H1 (cell line): ENCODE results near the gene CA10. TPM values are rescaled to one million over a fixed set of nuclear protein-coding genes. Genes with fewer than 3 reads are reported as not detected.

ENCODE experiments used
- CTCF ChIA-PET: fragments of 300-600 bp; sonication (Branson Sonifier 250); formaldehyde crosslinking; loops from one replicate; lab custom pipeline; 2021; ENCODE audit not compliant: partially characterized antibody; lab: Charles Lee
- POLR2A ChIA-PET: fragments of 300-600 bp; sonication (Branson Sonifier 250); formaldehyde crosslinking; loops from one replicate; lab custom pipeline; 2021; ENCODE audit warnings: inconsistent platforms; ENCODE audit not compliant: partially characterized antibody; lab: Charles Lee
- DNase-seq, 2 experiments: peaks; one replicate each; pipeline versions ENCODE4 v3.0.0 to v3.0.0-alpha.2; 2010 to 2022; ENCODE audit warnings: low spot score in 2 of 2, low read depth in 1 of 2, mixed read lengths in 1 of 2
- FAIRE-seq: peaks from 2 replicates; lab custom pipeline; 2011; peaks lifted over from hg19 to GRCh38; lab: Jason Lieb, UNC
- H2AFZ ChIP-seq: 2 replicates; pipeline ENCODE4 v1.8.1; 2012; ENCODE audit warnings: low read length, inconsistent platforms
- H2AK5ac ChIP-seq: 2 replicates; pipeline ENCODE4 v1.6.1; 2013; ENCODE audit warnings: low read depth, low read length
- H2BK120ac ChIP-seq: replicated peaks from 2 replicates; pipeline ENCODE3; 2013; ENCODE audit warnings: low read depth, low read length, inconsistent platforms
- H2BK12ac ChIP-seq: 2 replicates; pipeline ENCODE4 v1.6.1; 2013; ENCODE audit warnings: low read depth, low read length
- H2BK15ac ChIP-seq: 2 replicates; pipeline ENCODE4 v1.6.1; 2013; ENCODE audit warnings: low read length
- H2BK20ac ChIP-seq: 2 replicates; pipeline ENCODE4 v1.6.1; 2013; ENCODE audit warnings: low read length
- H2BK5ac ChIP-seq: 2 replicates; pipeline ENCODE4 v1.6.1; 2013; ENCODE audit warnings: low read depth, low read length
- H3K14ac ChIP-seq: 2 replicates; pipeline ENCODE4 v1.6.1; 2013; ENCODE audit warnings: inconsistent platforms; ENCODE audit not compliant: insufficient read length
- H3K18ac ChIP-seq: 2 replicates; pipeline ENCODE4 v1.6.1; 2013; ENCODE audit warnings: low read length; ENCODE audit errors: extremely low read depth
- H3K23ac ChIP-seq: 2 replicates; pipeline ENCODE4 v1.6.1; 2013; ENCODE audit warnings: inconsistent platforms; ENCODE audit not compliant: insufficient read length
- H3K23me2 ChIP-seq: 2 replicates; pipeline ENCODE4 v1.6.1; 2013; ENCODE audit warnings: low read depth, low read length
- H3K27ac ChIP-seq: 2 replicates; pipeline ENCODE4 v1.6.1; 2011; ENCODE audit warnings: low read depth, low read length, inconsistent platforms
- H3K27me3 ChIP-seq, 4 experiments: replicated peaks in 1 of 4; 1 replicate in 1 of 4; 2 replicates in 3 of 4; pipeline versions ENCODE4 v1.6.1 to v1.8.1; 2011 to 2013; ENCODE audit warnings: low read length in 3 of 4, mild to moderate bottlenecking in 3 of 4, inconsistent platforms in 2 of 4, mixed read lengths in 2 of 4, moderate library complexity in 1 of 4; ENCODE audit not compliant: control insufficient read depth in 3 of 4, insufficient read depth in 3 of 4; ENCODE audit errors: extremely low read depth in 1 of 4
- H3K36me3 ChIP-seq, 4 experiments: 2 replicates each; pipeline versions ENCODE4 v1.6.1 to v1.8.1; 2011 to 2013; ENCODE audit warnings: mild to moderate bottlenecking in 4 of 4, low read length in 3 of 4, moderate library complexity in 2 of 4, control low read depth in 1 of 4, inconsistent platforms in 1 of 4; ENCODE audit not compliant: insufficient read depth in 4 of 4, control insufficient read depth in 2 of 4
- H3K4ac ChIP-seq: replicated peaks from 2 replicates; pipeline ENCODE3; 2013; ENCODE audit warnings: low read length, low read depth, mixed read lengths, inconsistent platforms; ENCODE audit not compliant: insufficient read length
- H3K4me1 ChIP-seq, 4 experiments: replicated peaks in 1 of 4; 1 replicate in 1 of 4; 2 replicates in 3 of 4; pipeline versions ENCODE4 v1.6.1 to v1.8.1; 2011 to 2013; ENCODE audit warnings: low read length in 3 of 4, inconsistent platforms in 2 of 4, mixed read lengths in 1 of 4; ENCODE audit not compliant: insufficient read depth in 4 of 4, control insufficient read depth in 3 of 4
- H3K4me2 ChIP-seq, 2 experiments: 2 replicates each; pipeline versions ENCODE4 v1.6.1 to v1.8.1; 2011 to 2013; ENCODE audit warnings: low read depth in 2 of 2, low read length in 2 of 2, control low read depth in 1 of 2, inconsistent platforms in 1 of 2, mild to moderate bottlenecking in 1 of 2; ENCODE audit not compliant: insufficient read depth in 1 of 2
- H3K4me3 ChIP-seq, 4 experiments: fragments of 200-600, 300-600 bp in 1 of 4; sonication (generic), shearing (Covaris generic), sonication (Bioruptor Twin) in 1 of 4; 2 replicates each; pipeline versions ENCODE4 v1.5.1 to v1.8.1; 2011 to 2016; ENCODE audit warnings: low read length in 4 of 4, low read depth in 3 of 4, control low read depth in 2 of 4, inconsistent platforms in 2 of 4, mild to moderate bottlenecking in 2 of 4, mixed read lengths in 1 of 4, moderate library complexity in 1 of 4; ENCODE audit not compliant: insufficient read depth in 2 of 4; ENCODE audit errors: extremely low read depth in 1 of 4
- H3K56ac ChIP-seq: replicated peaks from 2 replicates; pipeline ENCODE3; 2013; ENCODE audit warnings: low read depth, mild to moderate bottlenecking, mixed read lengths, low read length, inconsistent platforms; ENCODE audit not compliant: insufficient read length
- H3K79me1 ChIP-seq: 2 replicates; pipeline ENCODE4 v1.6.1; 2013; ENCODE audit warnings: low read depth, low read length, control low read depth
- H3K79me2 ChIP-seq, 2 experiments: 2 replicates each; pipeline versions ENCODE4 v1.6.1 to v1.8.1; 2012 to 2013; ENCODE audit warnings: low read length in 2 of 2, mild to moderate bottlenecking in 2 of 2, inconsistent platforms in 1 of 2; ENCODE audit not compliant: insufficient read depth in 2 of 2, control insufficient read depth in 1 of 2
- H3K9ac ChIP-seq, 4 experiments: replicated peaks in 1 of 4; 1 replicate in 1 of 4; 2 replicates in 3 of 4; pipeline versions ENCODE4 v1.6.1 to v1.8.1; 2011 to 2013; ENCODE audit warnings: low read depth in 3 of 4, low read length in 3 of 4, control low read depth in 2 of 4, mild to moderate bottlenecking in 2 of 4, moderate library complexity in 2 of 4, inconsistent platforms in 1 of 4; ENCODE audit errors: extremely low read depth in 1 of 4
- H3K9me3 ChIP-seq, 2 experiments: 2 replicates each; pipeline versions ENCODE4 v1.6.1 to v1.8.1; 2012 to 2013; ENCODE audit warnings: mild to moderate bottlenecking in 2 of 2, moderate library complexity in 2 of 2, control low read depth in 1 of 2, inconsistent platforms in 1 of 2, low read depth in 1 of 2, low read length in 1 of 2, mixed read lengths in 1 of 2; ENCODE audit not compliant: insufficient read depth in 2 of 2
- H4K20me1 ChIP-seq, 2 experiments: replicated peaks in 1 of 2; 2 replicates each; pipeline versions ENCODE3 to v1.8.1; 2011 to 2013; ENCODE audit warnings: inconsistent platforms in 2 of 2, low read length in 2 of 2, mild to moderate bottlenecking in 1 of 2; ENCODE audit not compliant: insufficient read depth in 2 of 2, control insufficient read depth in 1 of 2
- H4K5ac ChIP-seq: 2 replicates; pipeline ENCODE4 v1.6.1; 2013; ENCODE audit warnings: low read length, low read depth, mixed read lengths, inconsistent platforms; ENCODE audit not compliant: insufficient read length
- H4K8ac ChIP-seq: 2 replicates; pipeline ENCODE4 v1.8.0; 2013; ENCODE audit warnings: mild to moderate bottlenecking, moderate library complexity, low read length, inconsistent platforms; ENCODE audit not compliant: insufficient read depth; ENCODE audit errors: extremely low read depth
- H4K91ac ChIP-seq: replicated peaks from 2 replicates; pipeline ENCODE3; 2013; ENCODE audit warnings: low read length, mixed read lengths, inconsistent platforms; ENCODE audit not compliant: insufficient read length
- CBX8 ChIP-seq: fragments of 300-800, 300-1000 bp; sonication (generic); IDR thresholded peaks from 2 replicates; pipeline ENCODE4 v1.7.1; 2016; ENCODE audit warnings: low read depth, low read length, borderline replicate concordance
- HDAC2 ChIP-seq, 2 experiments: fragments of 300-600 bp in 1 of 2; sonication (generic) in 1 of 2; IDR thresholded peaks; 2 replicates each; pipeline ENCODE4 v1.6.1; 2011 to 2012; ENCODE audit warnings: low read depth in 2 of 2, low read length in 2 of 2, mild to moderate bottlenecking in 2 of 2, moderate library complexity in 2 of 2, borderline replicate concordance in 1 of 2, inconsistent platforms in 1 of 2
- SIRT6 ChIP-seq: IDR thresholded peaks from one replicate; pipeline ENCODE4 v1.7.1; 2012; ENCODE audit warnings: low read length, inconsistent platforms
- SRF ChIP-seq: IDR thresholded peaks from 2 replicates; pipeline ENCODE4 v1.6.1; 2011; ENCODE audit warnings: mild to moderate bottlenecking, low read depth, low read length, moderate library complexity
- TCF12 ChIP-seq: IDR thresholded peaks from 2 replicates; pipeline ENCODE4 v1.6.1; 2011; ENCODE audit warnings: low read depth, mild to moderate bottlenecking, low read length
- ZNF274 ChIP-seq: IDR thresholded peaks from 2 replicates; pipeline ENCODE4 v1.7.0; 2012; ENCODE audit warnings: low read length, borderline replicate concordance; ENCODE audit errors: extremely low read depth
- WGBS, 2 experiments: shearing (Covaris generic) in 1 of 2; methylation state at CpG; one replicate each; pipeline versions ENCODE4 v1.1.6 to v1.1.7; 2013 to 2015; ENCODE audit warnings: low lambda C conversion rate in 2 of 2, mixed read lengths in 2 of 2, inconsistent platforms in 1 of 2, low coverage in 1 of 2, missing lambda C conversion rate in 1 of 2; ENCODE audit not compliant: insufficient replicate concordance in 2 of 2, insufficient coverage in 1 of 2, insufficient read length in 1 of 2; ENCODE audit errors: extremely low coverage in 1 of 2, missing lambda C conversion rate in 1 of 2; 5-methylcytosine and 5-hydroxymethylcytosine counted together
- polyA plus RNA-seq, 7 experiments: library from polyadenylated mRNA; depleted of rRNA in 3 of 7; stranded (reverse) in 5 of 7; unstranded in 2 of 7; fragments of >200 nt in 5 of 7; fragments of 200-250 nt in 2 of 7; gene quantifications; 1 replicate in 5 of 7; 2 replicates in 1 of 7; 4 replicates in 1 of 7; pipeline versions ENCODE4 v1.2.1 to v1.2.3, GENCODE V29; 2011 to 2013; ENCODE audit warnings: missing spikeins in 2 of 7, mixed read lengths in 2 of 7
- total RNA-seq: library from RNA; stranded (reverse); fragmentation: NEBNext Ultra II Directional; extraction: Animal tissue kit (Norgen Biotek cat#: 25700); gene quantifications from 2 replicates; pipeline ENCODE4 v1.2.1, GENCODE V29; 2021
- TF ChIP-seq, protein P1 (sequence below): IDR thresholded peaks from 2 replicates; pipeline ENCODE4 v1.6.1; 2012; ENCODE audit warnings: low read length, inconsistent platforms

Gene CA10
- total and polyA plus RNA-seq, 2 of the 8 experiments (the other 6 are each of a cell fraction or from before 2014, with no cell fraction given) = 0.60 to 0.63 TPM

DNA sequence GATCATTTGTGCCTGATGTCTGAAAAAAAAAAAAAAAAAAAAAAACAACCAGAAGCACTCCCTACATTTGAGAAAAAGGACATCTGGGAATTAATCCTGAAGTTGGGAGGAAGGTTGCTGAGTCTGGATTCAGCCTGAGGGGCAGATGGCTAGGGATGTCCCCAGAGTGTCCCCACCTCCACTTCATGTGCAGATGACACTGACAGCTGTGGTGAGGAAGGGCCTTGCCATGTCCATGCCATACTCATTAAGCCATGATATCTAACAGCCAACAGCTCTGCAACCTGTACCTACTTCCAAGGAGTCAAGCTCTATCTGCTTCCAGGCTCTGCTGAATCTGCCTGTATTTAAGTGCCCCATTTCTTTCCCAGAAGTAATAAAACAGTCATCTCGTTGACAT, 356.0 kb downstream of the CA10 start:
- ChIA-PET CTCF (interaction anchor here (0.7 kb wide), 1 partner anchor 19 kb away, joined by 3 read pairs; no protein-coding TSS in a partner anchor), POLR2A (no interaction called here)
- Histone ChIP-seq H3K4me1 (no peaks in the 10 kb centered on the region), H4K5ac (no peak overlapping the region), H2BK15ac (no peak overlapping the region), H2AFZ (no peak overlapping the region), H3K23me2 (no peaks in the 10 kb centered on the region), H3K79me2 (no peaks in the 10 kb centered on the region), H2AK5ac (no peak overlapping the region), H2BK120ac (no peak overlapping the region), H3K79me1 (no peaks in the 10 kb centered on the region), H2BK20ac (no peak overlapping the region), H3K56ac (no peak overlapping the region), H3K9me3 (no peaks in the 10 kb centered on the region), H3K9ac (no peak overlapping the region), H3K18ac (no peak overlapping the region), H3K4me2 (no peak overlapping the region), H4K8ac (no peak overlapping the region), H3K27me3 (no peaks in the 10 kb centered on the region), H3K27ac (no peak overlapping the region), H2BK5ac (no peak overlapping the region), H4K20me1 (no peaks in the 10 kb centered on the region), H2BK12ac (no peak overlapping the region), H3K23ac (no peak overlapping the region), H3K14ac (no peak overlapping the region), H3K4me3 (no peak overlapping the region), H3K4ac (no peak overlapping the region), H3K36me3 (no peaks in the 10 kb centered on the region), H4K91ac (no peak overlapping the region)
- TF ChIP-seq TCF12 = no peak
- TF ChIP-seq, protein P1, sequence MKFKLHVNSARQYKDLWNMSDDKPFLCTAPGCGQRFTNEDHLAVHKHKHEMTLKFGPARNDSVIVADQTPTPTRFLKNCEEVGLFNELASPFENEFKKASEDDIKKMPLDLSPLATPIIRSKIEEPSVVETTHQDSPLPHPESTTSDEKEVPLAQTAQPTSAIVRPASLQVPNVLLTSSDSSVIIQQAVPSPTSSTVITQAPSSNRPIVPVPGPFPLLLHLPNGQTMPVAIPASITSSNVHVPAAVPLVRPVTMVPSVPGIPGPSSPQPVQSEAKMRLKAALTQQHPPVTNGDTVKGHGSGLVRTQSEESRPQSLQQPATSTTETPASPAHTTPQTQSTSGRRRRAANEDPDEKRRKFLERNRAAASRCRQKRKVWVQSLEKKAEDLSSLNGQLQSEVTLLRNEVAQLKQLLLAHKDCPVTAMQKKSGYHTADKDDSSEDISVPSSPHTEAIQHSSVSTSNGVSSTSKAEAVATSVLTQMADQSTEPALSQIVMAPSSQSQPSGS = no peak
- no peak for TF ChIP-seq ZNF274
- no peak for TF ChIP-seq HDAC2 (IDR thresholded peaks at IDR 0.05; ENCODE audit: borderline replicate concordance in 1 of 2, low read depth in 2 of 2, low read length in 2 of 2)
- no peak for TF ChIP-seq SRF
- no peak for TF ChIP-seq CBX8
- TF ChIP-seq SIRT6 = no peak
- no peak for FAIRE-seq
- 86% methylated on average over 1 of the region's 1 CpG; no CpG with 5 or more reads in 1 of the 2 experiments for WGBS, 2 experiments
- no peak for DNase-seq
